B cell (primary cell): Measurements from ENCODE around the gene DLG2.

Experiments
- EZH2 ChIP-seq: IDR thresholded peaks from 2 replicates; pipeline ENCODE4 v1.6.1; 2012; ENCODE audit warnings: borderline replicate concordance, low read depth, mild to moderate bottlenecking, moderate library complexity, low read length; ENCODE audit not compliant: insufficient read depth, poor library complexity, severe bottlenecking
- TF ChIP-seq, protein P1 (sequence below): fragments of 200-600 bp; IDR thresholded peaks from one replicate; pipeline ENCODE4 v1.8.0; 2022; ENCODE audit warnings: antibody characterized with exemption, mild to moderate bottlenecking

DNA sequence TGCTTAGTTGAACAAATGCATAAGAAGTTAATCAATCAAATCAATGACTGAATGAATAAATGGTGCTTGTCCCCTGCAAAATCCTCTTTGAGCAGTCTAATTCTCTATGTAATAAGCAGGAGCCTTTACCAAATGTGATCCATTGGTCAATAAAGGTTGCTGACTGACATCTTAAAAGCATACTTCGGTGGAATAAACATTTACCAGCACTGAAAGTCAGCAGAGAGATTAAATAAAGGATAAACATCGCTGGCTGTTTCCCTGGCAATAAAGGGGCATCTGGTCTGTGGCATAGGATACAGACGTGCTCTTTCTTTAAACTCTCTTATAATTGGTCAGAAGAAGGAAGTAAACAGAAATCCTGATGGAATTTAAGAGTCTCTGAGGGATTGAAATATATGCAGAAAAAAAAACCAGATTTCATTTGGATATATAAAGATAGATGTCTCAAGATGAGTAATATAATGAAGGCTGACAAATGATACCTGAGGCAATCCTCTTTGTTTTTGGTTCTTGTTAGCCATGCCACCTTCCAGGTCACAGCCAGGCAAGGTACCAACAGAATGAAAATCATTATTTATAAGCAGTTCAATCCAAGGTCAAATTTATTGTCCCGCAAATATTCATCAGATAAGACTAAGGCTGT, 1762.6 kb downstream of the DLG2 start:
- TF ChIP-seq EZH2, result no peak
- TF ChIP-seq, protein P1, sequence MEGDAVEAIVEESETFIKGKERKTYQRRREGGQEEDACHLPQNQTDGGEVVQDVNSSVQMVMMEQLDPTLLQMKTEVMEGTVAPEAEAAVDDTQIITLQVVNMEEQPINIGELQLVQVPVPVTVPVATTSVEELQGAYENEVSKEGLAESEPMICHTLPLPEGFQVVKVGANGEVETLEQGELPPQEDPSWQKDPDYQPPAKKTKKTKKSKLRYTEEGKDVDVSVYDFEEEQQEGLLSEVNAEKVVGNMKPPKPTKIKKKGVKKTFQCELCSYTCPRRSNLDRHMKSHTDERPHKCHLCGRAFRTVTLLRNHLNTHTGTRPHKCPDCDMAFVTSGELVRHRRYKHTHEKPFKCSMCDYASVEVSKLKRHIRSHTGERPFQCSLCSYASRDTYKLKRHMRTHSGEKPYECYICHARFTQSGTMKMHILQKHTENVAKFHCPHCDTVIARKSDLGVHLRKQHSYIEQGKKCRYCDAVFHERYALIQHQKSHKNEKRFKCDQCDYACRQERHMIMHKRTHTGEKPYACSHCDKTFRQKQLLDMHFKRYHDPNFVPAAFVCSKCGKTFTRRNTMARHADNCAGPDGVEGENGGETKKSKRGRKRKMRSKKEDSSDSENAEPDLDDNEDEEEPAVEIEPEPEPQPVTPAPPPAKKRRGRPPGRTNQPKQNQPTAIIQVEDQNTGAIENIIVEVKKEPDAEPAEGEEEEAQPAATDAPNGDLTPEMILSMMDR, result no peak
